PFSK-1 (cell line): ENCODE results near the gene C13orf46.

ENCODE experiments used
- FOXP2 ChIP-seq: optimal IDR thresholded peaks from 2 replicates; pipeline ENCODE3; 2011; ENCODE audit warnings: borderline replicate concordance, control low read depth, inconsistent platforms; ENCODE audit not compliant: insufficient read depth; ENCODE audit errors: extremely low read length, extremely low read depth
- POLR2AphosphoS5 ChIP-seq: IDR thresholded peaks from 2 replicates; pipeline ENCODE4 v1.6.1; 2012; ENCODE audit warnings: low read depth, mild to moderate bottlenecking, control low read depth, low read length, moderate library complexity
- SIN3A ChIP-seq: IDR thresholded peaks from 2 replicates; pipeline ENCODE4 v1.6.1; 2012; ENCODE audit warnings: mild to moderate bottlenecking, low read length, moderate library complexity, borderline replicate concordance; ENCODE audit not compliant: insufficient read depth
- TAF1 ChIP-seq: IDR thresholded peaks from 2 replicates; pipeline ENCODE4 v1.6.1; 2012; ENCODE audit warnings: low read length, control low read depth, borderline replicate concordance; ENCODE audit not compliant: insufficient read depth
- TF ChIP-seq, protein P1 (sequence below), 2 experiments: IDR thresholded peaks; 2 replicates each; pipeline versions ENCODE4 v1.6.1 to v1.8.0; 2011 to 2012; ENCODE audit warnings: low read depth in 2 of 2, low read length in 2 of 2, control low read depth in 1 of 2, inconsistent platforms in 1 of 2, mild to moderate bottlenecking in 1 of 2, moderate library complexity in 1 of 2; ENCODE audit not compliant: insufficient read depth in 1 of 2

DNA sequence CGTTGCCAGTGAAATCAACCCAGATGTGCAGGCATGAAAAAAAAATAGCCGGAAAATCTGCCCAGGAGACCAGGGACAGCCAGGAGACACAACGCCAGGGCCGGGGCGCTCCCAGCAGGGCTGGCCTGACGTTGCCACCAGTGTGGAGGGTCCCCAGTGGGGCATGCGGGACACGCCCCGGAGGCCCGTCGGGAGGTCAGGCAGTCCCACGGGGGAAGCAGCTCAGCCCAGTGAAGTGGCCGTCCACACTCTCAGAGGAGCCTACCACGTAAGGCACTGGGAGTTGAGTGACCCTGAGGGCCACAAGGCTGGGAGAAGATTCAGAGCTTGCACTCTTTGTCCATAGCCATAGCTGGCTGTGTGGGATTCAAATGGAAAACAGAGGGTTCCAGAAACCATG lies 56.8 kb downstream of the C13orf46 start:
- TF ChIP-seq FOXP2 (no peak), POLR2AphosphoS5 (no peak), TAF1 (no peak), SIN3A (no peak)
- TF ChIP-seq, protein P1, sequence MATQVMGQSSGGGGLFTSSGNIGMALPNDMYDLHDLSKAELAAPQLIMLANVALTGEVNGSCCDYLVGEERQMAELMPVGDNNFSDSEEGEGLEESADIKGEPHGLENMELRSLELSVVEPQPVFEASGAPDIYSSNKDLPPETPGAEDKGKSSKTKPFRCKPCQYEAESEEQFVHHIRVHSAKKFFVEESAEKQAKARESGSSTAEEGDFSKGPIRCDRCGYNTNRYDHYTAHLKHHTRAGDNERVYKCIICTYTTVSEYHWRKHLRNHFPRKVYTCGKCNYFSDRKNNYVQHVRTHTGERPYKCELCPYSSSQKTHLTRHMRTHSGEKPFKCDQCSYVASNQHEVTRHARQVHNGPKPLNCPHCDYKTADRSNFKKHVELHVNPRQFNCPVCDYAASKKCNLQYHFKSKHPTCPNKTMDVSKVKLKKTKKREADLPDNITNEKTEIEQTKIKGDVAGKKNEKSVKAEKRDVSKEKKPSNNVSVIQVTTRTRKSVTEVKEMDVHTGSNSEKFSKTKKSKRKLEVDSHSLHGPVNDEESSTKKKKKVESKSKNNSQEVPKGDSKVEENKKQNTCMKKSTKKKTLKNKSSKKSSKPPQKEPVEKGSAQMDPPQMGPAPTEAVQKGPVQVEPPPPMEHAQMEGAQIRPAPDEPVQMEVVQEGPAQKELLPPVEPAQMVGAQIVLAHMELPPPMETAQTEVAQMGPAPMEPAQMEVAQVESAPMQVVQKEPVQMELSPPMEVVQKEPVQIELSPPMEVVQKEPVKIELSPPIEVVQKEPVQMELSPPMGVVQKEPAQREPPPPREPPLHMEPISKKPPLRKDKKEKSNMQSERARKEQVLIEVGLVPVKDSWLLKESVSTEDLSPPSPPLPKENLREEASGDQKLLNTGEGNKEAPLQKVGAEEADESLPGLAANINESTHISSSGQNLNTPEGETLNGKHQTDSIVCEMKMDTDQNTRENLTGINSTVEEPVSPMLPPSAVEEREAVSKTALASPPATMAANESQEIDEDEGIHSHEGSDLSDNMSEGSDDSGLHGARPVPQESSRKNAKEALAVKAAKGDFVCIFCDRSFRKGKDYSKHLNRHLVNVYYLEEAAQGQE (IDR thresholded peaks at IDR 0.05; ENCODE audit: insufficient read depth in 1 of 2, low read depth in 2 of 2, low read length in 2 of 2), result no peak
